Activated CD8-positive, alpha-beta memory T cell treated with anti-CD3 and anti-CD28 coated beads, Interleukin-2, amount 10 ng/mL, durations not matched to agents 7 days and 5 days (primary cell): Measurements from ENCODE around the gene TOMM6. TPM values are rescaled to one million over a fixed set of nuclear protein-coding genes. Genes with fewer than 3 reads are reported as not detected.

ENCODE experiments used
- ATAC-seq: fragments of 150-1000 bp; cut with Tn5 transposase; one replicate; pipeline ENCODE4 v1.10.0; 2021; ENCODE audit warnings: moderate library complexity
- CTCF ChIA-PET: fragments of 350-600 bp; sonication (Branson Sonifier 250); formaldehyde crosslinking; loops from one replicate; lab custom pipeline; 2021; ENCODE audit warnings: antibody characterized with exemption; lab: Charles Lee
- DNase-seq: peaks from one replicate; pipeline ENCODE4 v3.0.0-alpha.2; 2020
- H3K27ac Mint-ChIP-seq: one replicate; pipeline ENCODE4 v1.8.0; 2021; ENCODE audit warnings: mild to moderate bottlenecking, mixed read lengths
- H3K27me3 Mint-ChIP-seq: one replicate; pipeline ENCODE4 v1.8.0; 2021; ENCODE audit warnings: mixed read lengths
- H3K36me3 Mint-ChIP-seq: one replicate; pipeline ENCODE4 v1.8.0; 2021; ENCODE audit warnings: mild to moderate bottlenecking, mixed read lengths
- H3K4me1 Mint-ChIP-seq: one replicate; pipeline ENCODE4 v1.8.0; 2021; ENCODE audit warnings: mixed read lengths
- H3K4me3 Mint-ChIP-seq: one replicate; pipeline ENCODE4 v1.8.0; 2021; ENCODE audit warnings: mild to moderate bottlenecking, moderate library complexity, mixed read lengths
- H3K9me3 Mint-ChIP-seq: one replicate; pipeline ENCODE4 v1.8.0; 2022; ENCODE audit warnings: low read depth, mixed read lengths
- total RNA-seq, 2 experiments: library from RNA; stranded (reverse); gene quantifications; one replicate each; pipeline ENCODE4 v1.2.3, GENCODE V29; 2021

The TOMM6 gene
- total RNA-seq, 2 experiments from 2014 or later, result 161 to 219 TPM

- Mint-ChIP-seq H3K9me3 (no peaks in the 10 kb centered on the region), H3K27me3 (no peaks in the 10 kb centered on the region), H3K27ac (no peak overlapping the region), H3K36me3 (peaks cover 1% of the 10 kb centered on the region), H3K4me3 (no peak overlapping the region), H3K4me1 (peaks cover 16% of the 10 kb centered on the region)
- CTCF ChIA-PET, result interaction anchor here (1.1 to 1.4 kb wide), 2 partner anchors 64 to 334 kb away, joined by 3 read pairs; no protein-coding TSS in a partner anchor
- no peak for DNase-seq
- no peak for ATAC-seq
Measured at GRCh38 chr6:41770381-41771057, 17.0 kb upstream of the TOMM6 start.

- peaks cover 1% of the 10 kb centered on the region for H3K36me3 Mint-ChIP-seq
- no peak for ATAC-seq
- peaks cover 16% of the 10 kb centered on the region for H3K4me1 Mint-ChIP-seq
- no peak for DNase-seq
- H3K4me3 Mint-ChIP-seq, result no peak overlapping the region
- H3K27me3 Mint-ChIP-seq, result no peaks in the 10 kb centered on the region
- CTCF ChIA-PET, result interaction anchor here (1.0 to 3.8 kb wide), 5 partner anchors 16 to 333 kb away, joined by 3 to 10 read pairs (median 3); partner anchors contain the start of gene TOMM6
- H3K27ac Mint-ChIP-seq, result no peak overlapping the region
- no peaks in the 10 kb centered on the region for H3K9me3 Mint-ChIP-seq
Measured at GRCh38 chr6:41771058-41771983, 16.2 kb upstream of the TOMM6 start.

- H3K9me3 Mint-ChIP-seq, result no peaks in the 10 kb centered on the region
- H3K36me3 Mint-ChIP-seq, result peaks cover 3% of the 10 kb centered on the region
- H3K27ac Mint-ChIP-seq, result no peak overlapping the region
- CTCF ChIA-PET, result interaction anchor here (1.0 to 3.8 kb wide), 4 partner anchors 12 to 70 kb away, joined by 3 to 17 read pairs (median 7); partner anchors contain the start of gene TOMM6
- no peak for ATAC-seq
- DNase-seq, result no peak
- peaks cover 5% of the 10 kb centered on the region for H3K4me1 Mint-ChIP-seq
- no peak overlapping the region for H3K4me3 Mint-ChIP-seq
- no peaks in the 10 kb centered on the region for H3K27me3 Mint-ChIP-seq
Measured at GRCh38 chr6:41774841-41775240, 12.7 kb upstream of the TOMM6 start.

DNA sequence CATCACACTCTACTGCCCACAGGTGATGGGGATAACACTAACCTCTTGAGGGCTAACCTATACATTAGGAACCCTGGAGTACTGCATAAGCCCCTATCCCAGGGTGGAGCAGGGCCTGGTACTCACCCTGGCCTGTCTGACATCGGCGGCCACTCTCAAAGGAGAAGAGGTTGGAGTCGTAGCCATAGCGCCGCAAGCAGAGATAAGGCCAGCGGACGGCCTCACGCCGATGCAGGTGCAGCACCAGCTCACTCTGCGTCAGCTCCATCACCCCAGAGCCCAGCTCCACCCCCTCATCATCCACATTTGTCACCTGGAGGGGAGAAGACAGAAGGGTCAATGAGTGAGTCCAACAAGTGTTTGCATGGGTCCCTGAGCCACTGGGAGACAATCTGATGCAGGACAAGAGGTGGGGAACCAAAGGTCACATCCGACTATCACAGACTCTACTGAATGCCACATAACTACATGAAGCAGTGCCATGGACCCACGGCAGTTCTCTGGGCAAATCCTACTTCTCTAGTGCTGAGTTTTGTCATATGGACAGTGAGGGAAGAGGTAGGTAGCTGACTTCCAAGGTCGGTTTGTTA lies 12.1 kb upstream of the TOMM6 start:
- peaks cover 6% of the 10 kb centered on the region for H3K4me1 Mint-ChIP-seq
- no peak for ATAC-seq
- no peak overlapping the region for H3K4me3 Mint-ChIP-seq
- H3K9me3 Mint-ChIP-seq, result no peaks in the 10 kb centered on the region
- peaks cover 3% of the 10 kb centered on the region for H3K36me3 Mint-ChIP-seq
- CTCF ChIA-PET, result interaction anchor here (0.6 to 3.5 kb wide), 10 partner anchors 10 to 380 kb away, joined by 3 to 28 read pairs (median 4); partner anchors contain the start of gene TOMM6
- no peak overlapping the region for H3K27ac Mint-ChIP-seq
- no peaks in the 10 kb centered on the region for H3K27me3 Mint-ChIP-seq
- DNase-seq, result no peak

DNA sequence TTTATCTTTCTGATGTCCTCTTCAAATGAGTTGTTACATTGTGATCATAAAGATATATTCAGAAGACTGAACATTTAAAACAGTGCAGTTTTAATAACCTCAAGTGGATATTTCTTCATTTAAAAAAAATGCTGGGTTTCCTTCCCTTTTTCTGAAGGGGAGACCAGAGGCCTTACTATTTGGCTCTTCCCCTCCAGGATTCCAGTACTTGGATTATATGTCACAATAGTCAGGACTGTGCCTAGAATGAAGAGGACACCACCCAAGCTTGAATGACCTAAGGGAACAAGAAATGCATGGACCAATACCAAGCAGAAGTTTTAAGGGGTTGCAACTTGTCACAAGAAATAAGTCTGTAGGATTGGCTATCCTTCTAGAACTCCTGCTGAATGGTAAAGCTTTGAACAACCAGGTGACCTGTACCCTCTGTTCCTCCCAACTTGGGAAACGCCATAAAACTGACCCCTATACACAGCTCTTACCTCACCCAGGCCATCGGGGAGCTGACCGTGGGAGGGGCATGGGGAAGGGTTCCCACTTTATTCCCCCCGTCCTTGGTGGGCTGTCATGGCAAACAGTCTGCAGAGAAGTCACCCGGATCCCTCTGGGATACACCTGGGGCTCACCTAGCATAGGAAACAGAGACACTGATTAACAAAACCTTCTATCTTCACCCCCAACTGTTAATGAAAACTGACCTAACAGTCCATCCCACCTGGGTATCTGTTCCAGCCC lies 9.8 kb upstream of the TOMM6 start:
- Mint-ChIP-seq H3K27me3 (peaks cover 13% of the 10 kb centered on the region), H3K9me3 (no peaks in the 10 kb centered on the region), H3K4me1 (peaks cover 15% of the 10 kb centered on the region), H3K4me3 (no peak overlapping the region), H3K36me3 (peaks cover 1% of the 10 kb centered on the region), H3K27ac (no peak overlapping the region)
- DNase-seq (no peak), ATAC-seq (no peak)
- CTCF ChIA-PET, result interaction anchor here (0.8 to 3.5 kb wide), 7 partner anchors 9 to 770 kb away, joined by 3 to 28 read pairs (median 4); partner anchors contain the start of gene TOMM6

DNA sequence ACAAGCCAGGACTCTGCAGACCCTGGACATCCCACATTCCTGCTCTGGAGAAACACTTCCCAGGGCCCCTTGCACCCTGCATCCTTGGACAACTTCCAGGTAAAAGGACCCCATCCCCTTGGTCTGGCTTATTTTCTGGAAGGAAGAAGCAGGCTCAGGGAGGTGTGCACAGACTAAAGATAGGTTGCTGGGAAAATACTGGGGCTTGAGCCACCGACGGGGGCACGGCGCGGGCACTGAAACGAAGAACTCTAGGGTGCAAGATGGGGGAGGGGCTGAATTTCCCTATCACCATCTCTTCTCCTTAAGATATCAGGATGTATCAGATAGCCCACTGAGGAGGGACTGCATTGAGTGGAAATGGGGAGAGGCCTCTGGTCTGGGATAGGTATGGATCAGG lies 8.6 kb upstream of the TOMM6 start:
- DNase-seq, result no peak
- Mint-ChIP-seq H3K4me3 (peak overlapping the region; percentile 82), H3K27ac (peak overlapping the region; percentile 48), H3K4me1 (peaks cover 15% of the 10 kb centered on the region), H3K9me3 (no peaks in the 10 kb centered on the region), H3K27me3 (peaks cover 14% of the 10 kb centered on the region), H3K36me3 (peaks cover 1% of the 10 kb centered on the region)
- CTCF ChIA-PET, result interaction anchor here (0.7 to 1.4 kb wide), 5 partner anchors 265 to 769 kb away, joined by 3 to 5 read pairs (median 3); no protein-coding TSS in a partner anchor
- ATAC-seq, result no peak

GRCh38 chr6:41779336-41779735 lies 8.2 kb upstream of the TOMM6 start:
- no peak for DNase-seq
- no peaks in the 10 kb centered on the region for H3K9me3 Mint-ChIP-seq
- CTCF ChIA-PET, result interaction anchor here (0.7 to 18.9 kb wide), 2 partner anchors 267 to 324 kb away, joined by 3 to 340 read pairs; partner anchors contain the start of gene TAF8
- H3K27me3 Mint-ChIP-seq, result peaks cover 16% of the 10 kb centered on the region
- peak overlapping the region; percentile 48 for H3K27ac Mint-ChIP-seq
- peaks cover 15% of the 10 kb centered on the region for H3K4me1 Mint-ChIP-seq
- H3K36me3 Mint-ChIP-seq, result peaks cover 1% of the 10 kb centered on the region
- peak overlapping the region; percentile 82 for H3K4me3 Mint-ChIP-seq
- no peak for ATAC-seq

DNA sequence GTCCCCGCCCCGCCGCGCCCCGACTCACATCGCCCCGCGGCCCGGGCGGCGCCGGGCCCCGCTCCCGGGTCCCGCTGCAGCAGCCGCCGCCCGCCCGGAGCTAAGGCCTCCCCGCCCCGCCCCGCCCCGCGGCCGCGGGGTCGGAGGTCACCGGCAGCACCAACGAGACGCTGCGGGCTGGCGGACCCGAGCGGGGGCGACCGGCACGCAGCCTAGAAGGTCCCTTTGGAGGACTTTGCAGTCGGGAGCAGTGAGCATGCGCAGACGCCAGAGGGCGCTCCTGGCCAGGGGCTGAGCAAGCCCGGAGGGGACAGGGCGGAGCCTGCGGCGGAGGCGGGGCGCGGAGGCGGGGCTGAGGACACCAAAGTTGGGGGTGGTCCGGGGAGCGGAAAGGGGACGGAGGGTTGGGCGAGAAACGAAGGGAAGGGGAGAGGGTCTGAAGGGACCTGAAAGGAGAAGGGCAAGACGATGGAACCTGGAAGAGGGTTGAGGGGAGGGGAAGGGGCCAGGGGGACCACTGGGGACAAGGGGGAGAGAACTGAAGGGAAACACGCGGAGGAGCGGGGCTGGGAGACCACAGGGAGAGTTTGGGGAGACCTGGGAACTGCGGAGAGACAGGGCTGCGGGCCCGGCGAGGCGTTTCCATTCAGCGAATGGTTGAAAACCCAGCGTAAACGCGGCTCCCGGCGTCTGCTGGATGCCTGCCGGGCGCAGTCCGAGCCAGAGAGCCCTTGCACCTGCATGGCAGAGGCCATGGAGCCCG lies 7.5 kb upstream of the TOMM6 start, which contains the start of gene FRS3:
TSS of gene FRS3 (minus strand) at position 113 of the 763 bp plus-strand sequence. CDS start 2,913 bp downstream, outside the sequence.
- H3K9me3 Mint-ChIP-seq, result no peaks in the 10 kb centered on the region
- peaks cover 15% of the 10 kb centered on the region for H3K4me1 Mint-ChIP-seq
- H3K27me3 Mint-ChIP-seq, result peaks cover 19% of the 10 kb centered on the region
- H3K27ac Mint-ChIP-seq, result peak within 1 kb of the TSS; percentile 48
- ATAC-seq (peak; percentile 96), DNase-seq (peak; percentile 99)
- CTCF ChIA-PET, result interaction anchor here (0.7 to 18.9 kb wide), 2 partner anchors 266 to 323 kb away, joined by 3 to 340 read pairs; partner anchors contain the start of gene TAF8
- H3K4me3 Mint-ChIP-seq, result peak within 1 kb of the TSS; percentile 82
- H3K36me3 Mint-ChIP-seq, result peaks cover 1% of the 10 kb centered on the region

DNA sequence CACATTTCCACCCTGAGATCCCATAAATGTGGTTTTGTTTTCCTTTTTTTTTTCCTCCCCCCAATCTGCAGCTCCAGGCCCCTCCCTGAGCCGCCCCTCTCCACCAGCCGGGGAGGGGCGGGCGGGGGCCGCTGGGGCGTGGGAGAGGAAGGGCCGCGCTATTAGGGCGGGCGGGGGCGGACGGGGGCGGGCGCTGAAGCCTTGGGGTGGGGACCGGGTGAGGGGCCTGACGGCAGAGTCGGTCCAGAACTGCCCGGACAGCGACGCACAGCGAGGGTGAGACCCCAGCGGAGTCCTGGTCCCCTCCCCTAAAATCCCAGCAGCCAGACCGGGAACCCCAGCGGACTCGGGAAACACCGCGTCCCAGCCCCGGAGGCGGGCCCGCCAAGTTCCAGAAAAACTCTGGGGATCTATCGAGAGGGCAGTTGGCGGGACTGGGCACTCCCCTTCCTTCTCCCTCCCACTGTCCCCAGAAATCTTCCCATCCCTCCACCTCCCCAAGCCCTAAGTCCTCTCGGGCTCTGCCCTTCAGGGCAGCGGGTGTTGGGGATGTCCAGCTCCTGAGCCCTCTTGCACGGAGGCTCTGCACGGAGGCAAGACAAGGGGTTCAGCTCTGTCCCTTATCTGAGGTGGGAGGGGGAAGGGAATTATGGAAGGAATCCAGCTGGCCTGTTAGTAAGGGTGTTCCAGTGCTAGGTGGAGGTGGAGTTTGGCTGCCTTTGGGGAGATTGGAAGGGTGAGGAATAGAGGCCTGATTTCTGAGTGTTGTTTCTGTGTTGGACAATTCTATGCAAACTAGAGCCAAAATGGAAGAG lies 6.7 kb upstream of the TOMM6 start, which contains the start of gene PRICKLE4:
TSS of gene PRICKLE4 (plus strand) at position 232 of the 815 bp plus-strand sequence. CDS start 2,692 bp downstream, outside the sequence.
- H3K4me3 Mint-ChIP-seq, result peak within 1 kb of the TSS; percentile 81
- CTCF ChIA-PET, result interaction anchor here (0.8 to 18.9 kb wide), 5 partner anchors 9 to 434 kb away, joined by 3 to 340 read pairs (median 5); partner anchors contain the start of genes BYSL, MED20 and TAF8
- peaks cover 16% of the 10 kb centered on the region for H3K4me1 Mint-ChIP-seq
- no peak for DNase-seq
- H3K27me3 Mint-ChIP-seq, result peaks cover 19% of the 10 kb centered on the region
- peak; percentile 11 for ATAC-seq
- H3K9me3 Mint-ChIP-seq, result no peaks in the 10 kb centered on the region
- H3K27ac Mint-ChIP-seq, result peak within 1 kb of the TSS; percentile 33
- H3K36me3 Mint-ChIP-seq, result peaks cover 1% of the 10 kb centered on the region

DNA sequence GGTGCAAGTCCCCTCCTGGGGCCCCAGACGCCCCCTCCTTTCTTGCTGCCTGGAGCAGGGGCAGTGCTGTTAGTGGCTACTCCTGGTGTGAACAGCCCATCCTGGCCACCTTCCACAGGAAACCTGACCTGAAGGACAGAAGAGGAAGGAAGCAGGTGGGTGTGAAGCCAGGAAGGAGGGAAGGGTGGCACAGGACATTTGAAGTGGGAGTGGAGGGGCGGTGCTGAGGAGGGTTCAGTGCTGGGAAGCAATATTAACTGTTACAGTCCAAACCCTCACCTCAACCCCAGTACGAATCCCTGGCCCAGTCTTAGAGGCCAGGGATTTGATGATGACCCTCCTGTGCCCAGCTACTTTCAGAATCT lies 6.1 kb upstream of the TOMM6 start:
- Mint-ChIP-seq H3K4me3 (peak overlapping the region; percentile 81), H3K36me3 (peaks cover 1% of the 10 kb centered on the region), H3K27me3 (peaks cover 19% of the 10 kb centered on the region), H3K9me3 (no peaks in the 10 kb centered on the region), H3K4me1 (peaks cover 19% of the 10 kb centered on the region), H3K27ac (no peak overlapping the region)
- ATAC-seq (no peak), DNase-seq (no peak)
- CTCF ChIA-PET, result interaction anchor here (0.7 to 18.9 kb wide), 7 partner anchors 9 to 458 kb away, joined by 3 to 340 read pairs (median 4); partner anchors contain the start of genes BYSL, MED20 and TAF8
